VCaP (cell line): ENCODE measurements around the gene PI4KA.

Source experiments
- H3K27ac ChIP-seq: fragments of 450-650 bp; 2 replicates; pipeline ENCODE4 v1.5.1; 2017
- CTCF ChIP-seq: fragments of 450-650 bp; conservative IDR thresholded peaks from 2 replicates; pipeline ENCODE4 v1.5.1; 2017; ENCODE audit warnings: mild to moderate bottlenecking, moderate library complexity

Gene PI4KA

GRCh38 chr22:20873214-20873613 lies 14.6 kb upstream of the PI4KA start:
- no peak overlapping the region for H3K27ac ChIP-seq
- no peak for TF ChIP-seq CTCF

DNA sequence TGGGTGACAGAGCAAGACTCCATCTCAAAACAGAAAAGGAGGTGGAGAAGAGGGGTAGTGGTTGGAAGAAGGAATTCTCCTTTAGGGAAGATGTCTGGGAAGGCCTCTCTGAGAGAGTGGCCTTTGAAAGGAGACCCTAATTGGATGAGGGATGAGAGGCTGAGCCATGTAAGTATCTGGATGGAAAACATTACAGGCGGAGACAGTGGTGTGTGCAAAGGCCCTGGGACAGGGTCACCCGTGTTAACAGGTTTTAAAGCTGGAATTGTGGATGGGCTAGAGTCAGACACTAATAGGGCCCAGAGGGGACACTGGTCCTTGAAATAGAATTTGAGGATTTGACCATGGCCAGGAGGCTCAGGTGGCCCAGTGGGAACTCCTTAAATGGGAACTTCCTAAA lies 10.6 kb upstream of the PI4KA start:
- no peak for TF ChIP-seq CTCF
- no peak overlapping the region for H3K27ac ChIP-seq

- H3K27ac ChIP-seq, result peak overlapping the region; percentile 37
Observed at GRCh38 chr22:20868025-20868962, 9.7 kb upstream of the PI4KA start.

GRCh38 chr22:20867179-20868024 lies 8.8 kb upstream of the PI4KA start:
- peak overlapping the region; percentile 37 for H3K27ac ChIP-seq
- no peak for TF ChIP-seq CTCF

More at GRCh38 chr22:20868025-20868962, 9.7 kb upstream of the PI4KA start:
- no peak for TF ChIP-seq CTCF

DNA sequence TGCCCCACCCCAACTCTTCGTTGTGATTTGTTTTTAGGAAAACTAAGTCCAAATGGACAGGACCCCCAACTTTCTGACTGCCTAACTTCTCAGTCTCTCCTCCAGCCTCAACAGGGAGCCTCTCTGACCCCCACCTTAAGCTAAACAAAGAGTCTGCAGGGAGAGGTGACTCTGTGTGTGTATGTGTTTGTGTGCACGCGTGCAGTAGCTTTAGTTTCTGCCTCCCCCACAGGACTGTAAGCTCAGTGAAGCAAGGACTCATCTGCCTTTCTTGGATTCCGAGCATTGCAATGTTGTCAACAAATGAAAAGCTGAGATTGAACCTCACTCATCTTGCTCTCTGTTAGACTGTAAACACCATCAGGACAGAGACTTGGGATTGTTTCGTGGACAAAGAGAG lies 8.1 kb upstream of the PI4KA start:
- TF ChIP-seq CTCF, result no peak
- H3K27ac ChIP-seq, result peak overlapping the region; percentile 37

DNA sequence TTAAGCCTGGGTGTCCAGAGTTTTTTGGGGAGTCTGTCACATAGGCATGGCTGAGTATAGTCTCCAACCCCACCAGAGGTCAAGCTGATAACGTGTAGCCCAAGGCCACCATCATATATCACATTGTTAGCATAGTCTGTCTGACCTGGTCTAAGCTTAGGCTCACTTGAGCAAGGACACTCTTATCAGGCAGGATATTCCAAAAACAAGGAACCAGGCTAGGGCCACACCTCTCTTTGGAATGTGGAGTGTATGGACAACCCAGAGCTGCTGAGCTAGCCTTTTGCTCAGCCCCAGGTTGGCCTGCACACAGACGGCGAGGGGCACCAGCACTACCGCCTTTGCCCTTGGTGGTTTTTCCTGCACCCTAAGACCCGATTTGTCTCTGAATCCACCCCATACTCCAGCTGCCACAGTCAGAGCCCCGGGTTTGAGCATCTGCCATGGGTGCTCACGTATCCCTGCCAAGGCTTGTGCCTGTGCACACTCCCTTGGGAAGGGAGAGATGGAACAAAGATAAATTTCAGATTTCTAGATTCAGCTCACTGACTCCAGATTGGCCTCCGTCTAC lies 7.3 kb upstream of the PI4KA start:
- no peak for TF ChIP-seq CTCF
- H3K27ac ChIP-seq, result peak overlapping the region; percentile 37

DNA sequence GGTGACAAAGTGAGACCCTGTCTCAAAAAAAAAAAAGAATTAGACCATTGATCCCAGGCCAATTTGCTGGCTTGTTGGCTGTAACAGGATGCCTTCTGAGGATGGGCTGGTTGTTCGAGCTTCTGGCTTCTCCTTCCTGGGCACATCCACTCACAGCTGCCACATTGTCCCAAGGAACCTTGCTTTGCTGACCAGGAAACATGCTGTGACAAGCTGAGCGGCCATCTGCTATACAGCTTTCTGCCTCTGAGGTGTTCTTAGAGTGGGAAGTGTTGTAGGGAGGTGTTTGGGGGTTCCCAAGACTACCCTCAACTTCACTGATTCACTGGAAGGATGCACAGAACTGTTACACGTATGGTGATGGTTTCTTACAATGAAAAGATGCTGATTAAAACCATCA lies 6.7 kb upstream of the PI4KA start:
- TF ChIP-seq CTCF, result no peak
- no peak overlapping the region for H3K27ac ChIP-seq
